ENCODE measurements around the gene RHOC. TPM values are rescaled to one million over a fixed set of nuclear protein-coding genes. Genes with fewer than 3 reads are reported as not detected.

RHOC gene
- total and polyA plus RNA-seq, 3 experiments from 2014 or later: 20.3 to 53.2 (median 23.0) TPM

GRCh38 chr1:112711041-112711440 lies 4.1 kb upstream of the RHOC start:
- Histone ChIP-seq H3K27me3 (ENCODE audit: insufficient read depth, low read length, poor library complexity, severe bottlenecking) (peaks cover 5% of the 10 kb centered on the region), H3K4me3 (ENCODE audit: low read length) (no peak overlapping the region), H3K27ac (ENCODE audit: low read depth, low read length) (no peak overlapping the region), H3K4me1 (ENCODE audit: insufficient read depth, low read length) (peaks cover 26% of the 10 kb centered on the region), H3K9me3 (ENCODE audit: low read length) (no peaks in the 10 kb centered on the region), H3K36me3 (ENCODE audit: insufficient read depth, low read length) (no peaks in the 10 kb centered on the region)
- no peak overlapping the region for H3K27ac Mint-ChIP-seq
- H3K4me1 Mint-ChIP-seq: peaks cover 22 to 27% (median 24%) of the 10 kb centered on the region in 3 donors
- CTCF ChIA-PET: interaction anchor here (1.6 to 4.2 kb wide), 3 partner anchors 93 to 321 kb away, joined by 4 to 51 read pairs (median 4); partner anchors contain the start of gene ST7L
- no peaks in the 10 kb centered on the region for H3K9me3 Mint-ChIP-seq
- POLR2A ChIA-PET: no interaction called here
- peak overlapping the region in 1 of 7 donors; percentile 25 for H3K4me3 Mint-ChIP-seq
- no peak for DNase-seq
- H3K27me3 Mint-ChIP-seq: peaks cover 6 to 10% of the 10 kb centered on the region in 2 donors
- H3K36me3 Mint-ChIP-seq: peaks cover 0 to 2% (median 2%) of the 10 kb centered on the region in 3 donors

GRCh38 chr1:112710586-112710985 lies 3.7 kb upstream of the RHOC start:
- H3K9me3 Mint-ChIP-seq: no peaks in the 10 kb centered on the region
- H3K27ac Mint-ChIP-seq: no peak overlapping the region
- Histone ChIP-seq H3K36me3 (ENCODE audit: insufficient read depth, low read length) (no peaks in the 10 kb centered on the region), H3K27ac (ENCODE audit: low read depth, low read length) (no peak overlapping the region), H3K4me1 (ENCODE audit: insufficient read depth, low read length) (peaks cover 26% of the 10 kb centered on the region), H3K9me3 (ENCODE audit: low read length) (no peaks in the 10 kb centered on the region), H3K27me3 (ENCODE audit: insufficient read depth, low read length, poor library complexity, severe bottlenecking) (peaks cover 5% of the 10 kb centered on the region), H3K4me3 (ENCODE audit: low read length) (no peak overlapping the region)
- H3K36me3 Mint-ChIP-seq: peaks cover 0 to 2% (median 2%) of the 10 kb centered on the region in 3 donors
- peaks cover 23 to 27% (median 24%) of the 10 kb centered on the region in 3 donors for H3K4me1 Mint-ChIP-seq
- POLR2A ChIA-PET: no interaction called here
- peaks cover 6 to 10% of the 10 kb centered on the region in 2 donors for H3K27me3 Mint-ChIP-seq
- CTCF ChIA-PET: interaction anchor here (1.6 to 4.2 kb wide), 3 partner anchors 92 to 320 kb away, joined by 4 to 51 read pairs (median 4); partner anchors contain the start of gene ST7L
- no peak for DNase-seq
- H3K4me3 Mint-ChIP-seq: peak overlapping the region in 1 of 7 donors; percentile 25

GRCh38 chr1:112710159-112710558 lies 3.2 kb upstream of the RHOC start:
- ChIA-PET POLR2A (no interaction called here), CTCF (interaction anchor here (1.2 to 4.2 kb wide), 6 partner anchors 9 to 363 kb away, joined by 4 to 51 read pairs (median 4); partner anchors contain the start of genes LRIG2 and ST7L)
- Histone ChIP-seq H3K4me1 (ENCODE audit: insufficient read depth, low read length) (peaks cover 30% of the 10 kb centered on the region), H3K9me3 (ENCODE audit: low read length) (no peaks in the 10 kb centered on the region), H3K27ac (ENCODE audit: low read depth, low read length) (no peak overlapping the region), H3K4me3 (ENCODE audit: low read length) (no peak overlapping the region), H3K27me3 (ENCODE audit: insufficient read depth, low read length, poor library complexity, severe bottlenecking) (peaks cover 5% of the 10 kb centered on the region), H3K36me3 (ENCODE audit: insufficient read depth, low read length) (no peaks in the 10 kb centered on the region)
- peaks cover 27 to 28% (median 27%) of the 10 kb centered on the region in 3 donors for H3K4me1 Mint-ChIP-seq
- H3K9me3 Mint-ChIP-seq: no peaks in the 10 kb centered on the region
- no peak overlapping the region for H3K27ac Mint-ChIP-seq
- peaks cover 0 to 2% (median 0%) of the 10 kb centered on the region in 3 donors for H3K36me3 Mint-ChIP-seq
- no peak for DNase-seq
- peak overlapping the region in 1 of 7 donors; percentile 25 for H3K4me3 Mint-ChIP-seq
- peaks cover 6 to 10% of the 10 kb centered on the region in 2 donors for H3K27me3 Mint-ChIP-seq

GRCh38 chr1:112708489-112708888 lies 1.6 kb upstream of the RHOC start:
- Mint-ChIP-seq H3K4me1 (peaks cover 30 to 36% (median 35%) of the 10 kb centered on the region in 3 donors), H3K27ac (peak overlapping the region in 1 of 8 donors; percentile 22), H3K9me3 (no peaks in the 10 kb centered on the region), H3K27me3 (peaks cover 2 to 5% of the 10 kb centered on the region in 2 donors), H3K36me3 (no peaks in the 10 kb centered on the region), H3K4me3 (peak overlapping the region in 5 of 7 donors; percentile 85 to 90 (median 89))
- Histone ChIP-seq H3K27ac (ENCODE audit: low read depth, low read length) (no peak overlapping the region), H3K36me3 (ENCODE audit: insufficient read depth, low read length) (no peaks in the 10 kb centered on the region), H3K4me3 (ENCODE audit: low read length) (no peak overlapping the region), H3K4me1 (ENCODE audit: insufficient read depth, low read length) (peaks cover 33% of the 10 kb centered on the region), H3K9me3 (ENCODE audit: low read length) (no peaks in the 10 kb centered on the region), H3K27me3 (ENCODE audit: insufficient read depth, low read length, poor library complexity, severe bottlenecking) (no peaks in the 10 kb centered on the region)
- DNase-seq: no peak
- ChIA-PET POLR2A (interaction anchor here (0.6 to 1.1 kb wide), 2 partner anchors 33 to 207 kb away, joined by 3 read pairs; partner anchors contain the start of gene MOV10), CTCF (interaction anchor here (0.8 to 4.2 kb wide), 15 partner anchors 8 to 364 kb away, joined by 3 to 51 read pairs (median 4); partner anchors contain the start of genes CTTNBP2NL, LRIG2, MOV10 and PPM1J)

GRCh38 chr1:112708002-112708448 lies 1.1 kb upstream of the RHOC start:
- H3K27ac ChIP-seq (ENCODE audit: low read depth, low read length): no peak overlapping the region
- Mint-ChIP-seq H3K27me3 (peaks cover 2 to 5% of the 10 kb centered on the region in 2 donors), H3K27ac (peak overlapping the region in 7 of 8 donors; percentile 6 to 86 (median 24)), H3K9me3 (no peaks in the 10 kb centered on the region), H3K4me3 (peak overlapping the region; percentile 71 to 90 (median 87)), H3K36me3 (no peaks in the 10 kb centered on the region), H3K4me1 (peaks cover 31 to 40% (median 35%) of the 10 kb centered on the region in 3 donors)
- no peaks in the 10 kb centered on the region for H3K36me3 ChIP-seq (ENCODE audit: insufficient read depth, low read length)
- CTCF ChIA-PET: interaction anchor here (0.8 to 4.2 kb wide), 15 partner anchors 8 to 365 kb away, joined by 3 to 51 read pairs (median 4); partner anchors contain the start of genes CTTNBP2NL, LRIG2, MOV10 and PPM1J
- no peaks in the 10 kb centered on the region for H3K9me3 ChIP-seq (ENCODE audit: low read length)
- DNase-seq: no peak
- POLR2A ChIA-PET: interaction anchor here (1.1 kb wide), 1 partner anchor 206 kb away, joined by 3 read pairs; no protein-coding TSS in a partner anchor
- no peak overlapping the region for H3K4me3 ChIP-seq (ENCODE audit: low read length)
- peaks cover 33% of the 10 kb centered on the region for H3K4me1 ChIP-seq (ENCODE audit: insufficient read depth, low read length)
- no peaks in the 10 kb centered on the region for H3K27me3 ChIP-seq (ENCODE audit: insufficient read depth, low read length, poor library complexity, severe bottlenecking)

GRCh38 chr1:112707221-112708001 lies 484 bp upstream of the RHOC start:
- peak overlapping the region; percentile 27 for H3K4me3 ChIP-seq (ENCODE audit: low read length)
- POLR2A ChIA-PET: interaction anchor here (1.1 kb wide), 1 partner anchor 205 kb away, joined by 3 read pairs; no protein-coding TSS in a partner anchor
- peaks cover 33% of the 10 kb centered on the region for H3K4me1 ChIP-seq (ENCODE audit: insufficient read depth, low read length)
- H3K4me3 Mint-ChIP-seq: peak overlapping the region; percentile 71 to 90 (median 87)
- H3K4me1 Mint-ChIP-seq: peaks cover 35 to 41% (median 38%) of the 10 kb centered on the region in 3 donors
- peak overlapping the region; percentile 71 for H3K27ac ChIP-seq (ENCODE audit: low read depth, low read length)
- no peaks in the 10 kb centered on the region for H3K27me3 ChIP-seq (ENCODE audit: insufficient read depth, low read length, poor library complexity, severe bottlenecking)
- H3K9me3 ChIP-seq (ENCODE audit: low read length): no peaks in the 10 kb centered on the region
- no peaks in the 10 kb centered on the region for H3K9me3 Mint-ChIP-seq
- H3K27me3 Mint-ChIP-seq: peaks cover 2 to 5% of the 10 kb centered on the region in 2 donors
- peak; percentile 46 to 70 (median 52) for DNase-seq
- H3K36me3 Mint-ChIP-seq: no peaks in the 10 kb centered on the region
- no peaks in the 10 kb centered on the region for H3K36me3 ChIP-seq (ENCODE audit: insufficient read depth, low read length)
- CTCF ChIA-PET: interaction anchor here (0.8 to 4.2 kb wide), 15 partner anchors 9 to 365 kb away, joined by 3 to 51 read pairs (median 4); partner anchors contain the start of genes CTTNBP2NL, LRIG2, MOV10 and PPM1J
- H3K27ac Mint-ChIP-seq: peak overlapping the region in 7 of 8 donors; percentile 6 to 90 (median 70)

- Mint-ChIP-seq H3K4me3 (peak overlapping the region; percentile 66 to 94 (median 81)), H3K36me3 (peaks cover 0 to 7% (median 0%) of the 10 kb centered on the region in 3 donors), H3K4me1 (peaks cover 58 to 63% (median 61%) of the 10 kb centered on the region in 3 donors), H3K27ac (peak overlapping the region; percentile 67 to 97 (median 88)), H3K9me3 (no peaks in the 10 kb centered on the region), H3K27me3 (peaks cover 2 to 5% of the 10 kb centered on the region in 2 donors)
- Histone ChIP-seq H3K27ac (ENCODE audit: low read depth, low read length) (peak overlapping the region; percentile 71), H3K9me3 (ENCODE audit: low read length) (no peaks in the 10 kb centered on the region), H3K36me3 (ENCODE audit: insufficient read depth, low read length) (no peaks in the 10 kb centered on the region), H3K27me3 (ENCODE audit: insufficient read depth, low read length, poor library complexity, severe bottlenecking) (no peaks in the 10 kb centered on the region), H3K4me3 (ENCODE audit: low read length) (peak overlapping the region; percentile 35), H3K4me1 (ENCODE audit: insufficient read depth, low read length) (peaks cover 51% of the 10 kb centered on the region)
- DNase-seq: peak; percentile 36 to 67 (median 38)
- CTCF ChIA-PET: interaction anchor here (1.0 to 3.7 kb wide), 4 partner anchors 10 to 314 kb away, joined by 3 to 40 read pairs (median 10); partner anchors contain the start of gene PPM1J
- POLR2A ChIA-PET: interaction anchor here (0.5 to 1.4 kb wide), 4 partner anchors 10 to 86 kb away, joined by 3 to 14 read pairs (median 4); partner anchors contain the start of genes CAPZA1, PPM1J and ST7L
Observed at GRCh38 chr1:112704934-112705627, 1.8 kb downstream of the RHOC start.

Measured in CD8-positive, alpha-beta memory T cell (primary cell).